Endothelial cell (in vitro differentiated cells): ENCODE results near the gene PEMT. TPM values are rescaled to one million over a fixed set of nuclear protein-coding genes. Genes with fewer than 3 reads are reported as not detected.

Source experiments
- DNase-seq: peaks from one replicate; pipeline ENCODE4 v3.0.0; 2021; ENCODE audit warnings: low spot score
- H3K27ac Mint-ChIP-seq: one replicate; pipeline ENCODE4 v1.8.0; 2021; ENCODE audit warnings: mixed read lengths, inconsistent platforms; ENCODE audit not compliant: unreplicated experiment
- H3K27me3 Mint-ChIP-seq: one replicate; pipeline ENCODE4 v1.8.0; 2021; ENCODE audit warnings: mild to moderate bottlenecking, moderate library complexity, mixed read lengths, inconsistent platforms; ENCODE audit not compliant: unreplicated experiment
- H3K36me3 Mint-ChIP-seq: one replicate; pipeline ENCODE4 v1.8.0; 2021; ENCODE audit warnings: mild to moderate bottlenecking, low read depth, mixed read lengths, inconsistent platforms; ENCODE audit not compliant: unreplicated experiment
- H3K4me1 Mint-ChIP-seq: one replicate; pipeline ENCODE4 v1.8.0; 2021; ENCODE audit warnings: mild to moderate bottlenecking, mixed read lengths, inconsistent platforms; ENCODE audit not compliant: unreplicated experiment
- H3K4me3 Mint-ChIP-seq: one replicate; pipeline ENCODE4 v1.8.0; 2021; ENCODE audit warnings: mild to moderate bottlenecking, mixed read lengths, inconsistent platforms; ENCODE audit not compliant: unreplicated experiment
- H3K9me3 Mint-ChIP-seq: one replicate; pipeline ENCODE4 v1.8.0; 2021; ENCODE audit warnings: mixed read lengths, inconsistent platforms; ENCODE audit not compliant: unreplicated experiment
- CTCF ChIP-seq: fragments of 200-600 bp; sonication (generic); IDR thresholded peaks from one replicate; pipeline ENCODE4 v1.5.0; 2021; ENCODE audit warnings: antibody characterized with exemption; ENCODE audit not compliant: unreplicated experiment
- total RNA-seq: library from RNA; stranded (reverse); fragmentation: NEBNext Ultra II Directional; extraction: Animal tissue kit (Norgen Biotek cat#: 25700); gene quantifications from one replicate; pipeline ENCODE4 v1.2.1, GENCODE V29; 2021; ENCODE audit not compliant: unreplicated experiment

Gene PEMT
- total RNA-seq, 1 donor from 2014 or later: 29.7 TPM

GRCh38 chr17:17493249-17493985 is 98.1 kb downstream of the PEMT start:
- Mint-ChIP-seq H3K4me3 (no peak overlapping the region), H3K27me3 (peaks cover 11% of the 10 kb centered on the region), H3K4me1 (peaks cover 9% of the 10 kb centered on the region), H3K9me3 (no peaks in the 10 kb centered on the region), H3K36me3 (peaks cover 12% of the 10 kb centered on the region), H3K27ac (no peak overlapping the region)
- no peak for TF ChIP-seq CTCF
- DNase-seq: no peak

GRCh38 chr17:17492571-17492970 is 98.9 kb downstream of the PEMT start:
- H3K27ac Mint-ChIP-seq: no peak overlapping the region
- peaks cover 16% of the 10 kb centered on the region for H3K36me3 Mint-ChIP-seq
- H3K4me1 Mint-ChIP-seq: peaks cover 9% of the 10 kb centered on the region
- no peak for DNase-seq
- H3K4me3 Mint-ChIP-seq: peak overlapping the region; percentile 27
- no peaks in the 10 kb centered on the region for H3K9me3 Mint-ChIP-seq
- peaks cover 10% of the 10 kb centered on the region for H3K27me3 Mint-ChIP-seq
- no peak for TF ChIP-seq CTCF

GRCh38 chr17:17492085-17492484 is 99.4 kb downstream of the PEMT start:
- peaks cover 19% of the 10 kb centered on the region for H3K36me3 Mint-ChIP-seq
- H3K4me3 Mint-ChIP-seq: no peak overlapping the region
- H3K27ac Mint-ChIP-seq: no peak overlapping the region
- TF ChIP-seq CTCF: no peak
- H3K9me3 Mint-ChIP-seq: no peaks in the 10 kb centered on the region
- peaks cover 6% of the 10 kb centered on the region for H3K4me1 Mint-ChIP-seq
- DNase-seq: no peak
- peaks cover 7% of the 10 kb centered on the region for H3K27me3 Mint-ChIP-seq

GRCh38 chr17:17491546-17491988 is 99.9 kb downstream of the PEMT start:
- TF ChIP-seq CTCF: no peak
- Mint-ChIP-seq H3K9me3 (no peaks in the 10 kb centered on the region), H3K27ac (no peak overlapping the region), H3K27me3 (peaks cover 10% of the 10 kb centered on the region), H3K4me1 (peaks cover 6% of the 10 kb centered on the region), H3K36me3 (peaks cover 23% of the 10 kb centered on the region), H3K4me3 (no peak overlapping the region)
- DNase-seq: no peak

- no peaks in the 10 kb centered on the region for H3K9me3 Mint-ChIP-seq
- peaks cover 6% of the 10 kb centered on the region for H3K4me1 Mint-ChIP-seq
- no peak for TF ChIP-seq CTCF
- H3K27ac Mint-ChIP-seq: no peak overlapping the region
- peaks cover 23% of the 10 kb centered on the region for H3K36me3 Mint-ChIP-seq
- no peak for DNase-seq
- H3K27me3 Mint-ChIP-seq: peaks cover 10% of the 10 kb centered on the region
- H3K4me3 Mint-ChIP-seq: no peak overlapping the region
Observed at GRCh38 chr17:17491031-17491471, 100.5 kb downstream of the PEMT start.
